MM.1S (cell line): ENCODE data around the gene IL11.

ENCODE experiments used
- CTCF ChIP-seq: fragments of 300-600 bp; sonication (generic); IDR thresholded peaks from 2 replicates; pipeline ENCODE4 v1.5.1; 2016; ENCODE audit warnings: antibody characterized with exemption, low read length, mixed read lengths
- EZH2phosphoT487 ChIP-seq: fragments of 300-600 bp; sonication (generic); IDR thresholded peaks from 2 replicates; pipeline ENCODE4 v1.6.1; 2018; ENCODE audit warnings: antibody characterized with exemption, low read length

- TF ChIP-seq CTCF (no peak), EZH2phosphoT487 (no peak)
Observed at GRCh38 chr19:55407800-55408532, 37.7 kb upstream of the IL11 start.
